ENCODE data around the gene RNF166.

RNF166 gene

DNA sequence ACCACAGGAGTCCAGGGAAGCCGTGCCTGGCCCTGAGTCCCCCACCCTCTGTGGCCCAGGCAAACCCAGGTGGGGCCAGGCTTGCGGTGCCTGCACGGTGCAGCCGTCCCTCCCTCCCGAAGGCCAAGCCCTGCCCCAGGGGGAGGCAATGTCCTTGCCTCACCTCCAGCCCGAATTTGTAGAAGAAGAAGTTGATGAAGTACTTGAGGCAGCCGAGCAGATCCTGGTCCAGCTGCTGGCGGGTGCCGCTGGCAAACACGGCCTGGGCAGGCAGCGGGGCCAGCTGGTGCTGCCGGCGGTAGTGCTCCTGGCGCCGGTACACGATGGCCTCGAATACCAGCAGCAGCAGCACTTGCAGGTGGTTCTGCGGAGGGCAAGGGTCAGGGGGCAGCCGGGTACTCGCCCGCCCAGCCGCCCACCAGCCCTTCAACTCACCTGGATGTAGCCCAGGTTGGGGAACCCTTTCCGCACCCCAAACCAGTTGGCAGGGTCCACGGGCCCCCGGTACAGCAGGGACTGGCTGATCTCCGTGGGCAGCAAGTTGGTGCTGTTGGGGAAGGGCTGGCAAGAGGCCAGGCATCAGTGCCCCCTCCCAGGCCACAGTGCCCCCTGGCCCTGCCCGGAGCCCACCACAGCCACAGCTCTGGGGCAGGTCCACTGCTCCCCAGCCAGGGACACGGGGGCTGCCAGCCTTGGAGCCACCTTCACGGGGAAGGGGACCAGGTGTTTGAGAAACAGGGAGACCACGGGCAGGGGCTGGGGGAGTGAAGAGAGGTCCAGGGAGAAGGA lies 26.2 kb upstream of the RNF166 start:
- Histone ChIP-seq H3K9me3 (replicated peaks; ENCODE audit: insufficient read depth, low read length) (no peaks in the 10 kb centered on the region), H3K4me1 (ENCODE audit: low read length) (no peaks in the 10 kb centered on the region), H3K9me2 (replicated peaks; ENCODE audit: insufficient read depth, low read length) (no peaks in the 10 kb centered on the region), H3K27ac (ENCODE audit: low read length) (no peak overlapping the region), H3K9ac (ENCODE audit: low read length) (no peak overlapping the region), H3K79me2 (ENCODE audit: low read length) (peaks cover 6% of the 10 kb centered on the region), H2AFZ (ENCODE audit: low read length) (no peak overlapping the region), H4K20me1 (ENCODE audit: insufficient read depth, low read length) (no peaks in the 10 kb centered on the region), H3K4me3 (ENCODE audit: low read length) (no peak overlapping the region), H3K4me2 (ENCODE audit: low read depth, low read length) (no peak overlapping the region), H3F3A (ENCODE audit: insufficient read depth, low read length) (no peaks in the 10 kb centered on the region), H3K36me3 (replicated peaks; ENCODE audit: insufficient read depth, low read length) (no peaks in the 10 kb centered on the region), H3K27me3 (replicated peaks; ENCODE audit: insufficient read depth, low read length) (no peaks in the 10 kb centered on the region)
- TF ChIP-seq EZH2phosphoT487 (IDR thresholded peaks at IDR 0.05; ENCODE audit: low read length) (no peak), EZH2 (optimal IDR thresholded peaks at IDR 0.05; ENCODE audit: low read depth, low read length) (no peak)
- TF ChIP-seq, protein P1, sequence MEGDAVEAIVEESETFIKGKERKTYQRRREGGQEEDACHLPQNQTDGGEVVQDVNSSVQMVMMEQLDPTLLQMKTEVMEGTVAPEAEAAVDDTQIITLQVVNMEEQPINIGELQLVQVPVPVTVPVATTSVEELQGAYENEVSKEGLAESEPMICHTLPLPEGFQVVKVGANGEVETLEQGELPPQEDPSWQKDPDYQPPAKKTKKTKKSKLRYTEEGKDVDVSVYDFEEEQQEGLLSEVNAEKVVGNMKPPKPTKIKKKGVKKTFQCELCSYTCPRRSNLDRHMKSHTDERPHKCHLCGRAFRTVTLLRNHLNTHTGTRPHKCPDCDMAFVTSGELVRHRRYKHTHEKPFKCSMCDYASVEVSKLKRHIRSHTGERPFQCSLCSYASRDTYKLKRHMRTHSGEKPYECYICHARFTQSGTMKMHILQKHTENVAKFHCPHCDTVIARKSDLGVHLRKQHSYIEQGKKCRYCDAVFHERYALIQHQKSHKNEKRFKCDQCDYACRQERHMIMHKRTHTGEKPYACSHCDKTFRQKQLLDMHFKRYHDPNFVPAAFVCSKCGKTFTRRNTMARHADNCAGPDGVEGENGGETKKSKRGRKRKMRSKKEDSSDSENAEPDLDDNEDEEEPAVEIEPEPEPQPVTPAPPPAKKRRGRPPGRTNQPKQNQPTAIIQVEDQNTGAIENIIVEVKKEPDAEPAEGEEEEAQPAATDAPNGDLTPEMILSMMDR (IDR thresholded peaks at IDR 0.05; ENCODE audit: low read length), result no peak
- no peak for DNase-seq

DNA sequence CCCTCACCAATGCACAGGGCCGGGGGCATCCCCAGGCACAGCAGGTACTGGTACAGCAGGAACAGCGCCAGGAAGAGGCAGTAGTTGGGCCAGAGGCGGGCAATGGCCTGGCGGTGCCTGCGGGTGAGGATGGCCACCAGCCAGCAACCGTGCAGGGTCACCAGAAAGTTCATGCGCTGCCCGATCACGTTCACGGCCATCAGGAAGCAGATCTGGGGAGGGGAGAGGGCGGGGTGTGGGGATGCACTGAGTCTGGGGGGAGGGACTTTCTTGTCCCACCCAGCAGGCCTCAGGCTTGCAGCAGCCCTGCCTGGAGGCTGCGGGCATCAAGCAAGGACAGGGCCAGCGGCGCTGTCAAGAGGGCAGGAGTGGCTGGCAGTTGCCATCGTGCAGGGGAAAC lies 25.5 kb upstream of the RNF166 start:
- no peak for TF ChIP-seq EZH2phosphoT487 (IDR thresholded peaks at IDR 0.05; ENCODE audit: low read length)
- no peak for TF ChIP-seq EZH2 (optimal IDR thresholded peaks at IDR 0.05; ENCODE audit: low read depth, low read length)
- TF ChIP-seq, protein P1 (IDR thresholded peaks at IDR 0.05; ENCODE audit: low read length), result no peak
- Histone ChIP-seq H3K9me3 (replicated peaks; ENCODE audit: insufficient read depth, low read length) (no peaks in the 10 kb centered on the region), H3F3A (ENCODE audit: insufficient read depth, low read length) (no peaks in the 10 kb centered on the region), H3K4me1 (ENCODE audit: low read length) (no peaks in the 10 kb centered on the region), H3K27ac (ENCODE audit: low read length) (no peak overlapping the region), H4K20me1 (ENCODE audit: insufficient read depth, low read length) (no peaks in the 10 kb centered on the region), H3K27me3 (replicated peaks; ENCODE audit: insufficient read depth, low read length) (no peaks in the 10 kb centered on the region), H3K9me2 (replicated peaks; ENCODE audit: insufficient read depth, low read length) (no peaks in the 10 kb centered on the region), H3K36me3 (replicated peaks; ENCODE audit: insufficient read depth, low read length) (no peaks in the 10 kb centered on the region), H3K9ac (ENCODE audit: low read length) (no peak overlapping the region), H3K4me2 (ENCODE audit: low read depth, low read length) (no peak overlapping the region), H2AFZ (ENCODE audit: low read length) (no peak overlapping the region), H3K4me3 (ENCODE audit: low read length) (no peak overlapping the region), H3K79me2 (ENCODE audit: low read length) (peaks cover 6% of the 10 kb centered on the region)
- DNase-seq, result no peak

DNA sequence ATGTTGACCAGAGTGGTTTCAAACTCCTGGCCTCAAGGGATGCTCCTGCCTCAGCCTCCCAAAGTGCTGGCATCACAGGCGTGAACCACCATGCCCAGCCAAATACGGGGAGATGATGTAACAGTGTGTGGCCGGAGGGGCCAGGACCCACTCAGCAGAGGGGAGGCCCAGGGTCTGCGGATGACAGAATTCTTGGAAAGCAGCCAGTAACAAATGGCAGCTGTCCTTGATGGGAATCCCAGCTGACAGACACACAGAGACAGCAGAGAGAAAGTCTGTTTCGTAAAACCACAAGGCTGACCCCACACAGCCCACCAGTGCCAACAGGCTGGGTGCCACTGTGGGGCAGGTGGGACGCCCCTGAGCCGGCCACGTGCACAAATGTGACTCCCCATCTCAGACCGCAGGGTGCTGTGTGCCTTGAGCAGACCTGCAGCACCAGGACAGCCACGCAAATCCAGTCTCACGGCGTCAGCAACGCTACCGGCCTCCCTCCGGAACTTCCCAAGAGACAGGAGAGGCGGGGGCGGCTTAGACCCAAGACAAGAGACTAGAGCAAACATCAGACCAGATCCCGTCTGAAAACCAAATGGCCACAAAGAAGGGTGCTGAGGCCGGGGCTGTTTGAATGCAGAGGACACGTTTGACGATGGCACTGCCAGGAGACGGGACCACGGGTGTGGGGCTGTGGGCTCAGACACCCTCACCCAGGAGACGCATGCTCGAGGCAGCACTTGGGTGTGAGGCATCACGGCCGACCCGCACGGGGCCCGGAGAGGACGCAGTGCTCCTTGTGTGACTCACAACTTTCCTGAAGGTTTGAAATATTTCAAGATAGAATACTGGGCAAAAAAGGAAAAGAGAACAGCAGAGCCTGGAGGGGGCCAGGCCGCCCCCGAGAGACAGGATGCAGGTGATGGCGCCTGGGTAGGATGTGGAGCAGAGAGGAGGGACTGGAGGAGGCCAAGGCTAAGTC lies 24.7 kb upstream of the RNF166 start:
- no peak for TF ChIP-seq EZH2 (optimal IDR thresholded peaks at IDR 0.05; ENCODE audit: low read depth, low read length)
- TF ChIP-seq, protein P1 (IDR thresholded peaks at IDR 0.05; ENCODE audit: low read length), result no peak
- no peak for TF ChIP-seq EZH2phosphoT487 (IDR thresholded peaks at IDR 0.05; ENCODE audit: low read length)
- Histone ChIP-seq H3K9me2 (replicated peaks; ENCODE audit: insufficient read depth, low read length) (no peaks in the 10 kb centered on the region), H2AFZ (ENCODE audit: low read length) (no peak overlapping the region), H3K4me3 (ENCODE audit: low read length) (no peak overlapping the region), H3K27ac (ENCODE audit: low read length) (no peak overlapping the region), H3K9ac (ENCODE audit: low read length) (no peak overlapping the region), H3K79me2 (ENCODE audit: low read length) (peaks cover 6% of the 10 kb centered on the region), H3K9me3 (replicated peaks; ENCODE audit: insufficient read depth, low read length) (no peaks in the 10 kb centered on the region), H3K4me2 (ENCODE audit: low read depth, low read length) (no peak overlapping the region), H3K4me1 (ENCODE audit: low read length) (no peaks in the 10 kb centered on the region), H4K20me1 (ENCODE audit: insufficient read depth, low read length) (no peaks in the 10 kb centered on the region), H3K27me3 (replicated peaks; ENCODE audit: insufficient read depth, low read length) (no peaks in the 10 kb centered on the region), H3F3A (ENCODE audit: insufficient read depth, low read length) (no peaks in the 10 kb centered on the region), H3K36me3 (replicated peaks; ENCODE audit: insufficient read depth, low read length) (no peaks in the 10 kb centered on the region)
- no peak for DNase-seq

Data from MM.1S (cell line).